B cell (primary cell): ENCODE data around the gene NRAP. TPM values are rescaled to one million over a fixed set of nuclear protein-coding genes. Genes with fewer than 3 reads are reported as not detected.

Source experiments
- ATAC-seq: fragments of 200-7000 bp; cut with Tn5 transposase; one replicate; pipeline ENCODE4 v1.10.0; 2021; ENCODE audit warnings: low read depth, mild to moderate bottlenecking, moderate number of reproducible peaks, moderate library complexity
- CTCF ChIA-PET: fragments of 350-600 bp; sonication (Branson Sonifier 250); formaldehyde crosslinking; loops from one replicate; lab custom pipeline; 2021; ENCODE audit warnings: antibody characterized with exemption, inconsistent platforms; lab: Charles Lee
- POLR2A ChIA-PET: fragments of 350-600 bp; sonication (Branson Sonifier 250); formaldehyde crosslinking; loops from one replicate; lab custom pipeline; 2021; ENCODE audit warnings: antibody characterized with exemption; lab: Charles Lee
- DNase-seq: peaks from one replicate; pipeline ENCODE4 v3.0.0; 2013
- H2AFZ ChIP-seq: 2 replicates; pipeline ENCODE4 v1.6.1; 2012; ENCODE audit warnings: mild to moderate bottlenecking, low read depth, low read length; ENCODE audit not compliant: insufficient read depth, poor library complexity, severe bottlenecking
- H3K27ac ChIP-seq, 2 donors: 1 replicate in 1 of 2; 2 replicates in 1 of 2; pipeline ENCODE4 v1.5.1; 2012 to 2013; ENCODE audit warnings: low read length in 2 of 2, mild to moderate bottlenecking in 2 of 2, moderate library complexity in 1 of 2
- H3K27me3 ChIP-seq, 4 experiments: fragments of 200-600 bp in 1 of 4; sonication (generic) in 1 of 4; replicated peaks in 1 of 4; 1 replicate in 2 of 4; 2 replicates in 2 of 4; pipeline versions ENCODE4 v1.6.1 to v1.7.0; 2013 to 2016; ENCODE audit warnings: low read length in 3 of 4, mild to moderate bottlenecking in 2 of 4, mixed read lengths in 1 of 4, moderate library complexity in 1 of 4; ENCODE audit not compliant: insufficient read depth in 4 of 4, control insufficient read depth in 3 of 4; ENCODE audit errors: control extremely low read depth in 1 of 4
- H3K36me3 ChIP-seq, 2 experiments: replicated peaks in 1 of 2; 1 replicate in 1 of 2; 2 replicates in 1 of 2; pipeline versions ENCODE4 v1.6.1 to v1.7.1; 2013; ENCODE audit warnings: low read length in 1 of 2; ENCODE audit not compliant: insufficient read depth in 2 of 2, control insufficient read depth in 1 of 2; ENCODE audit errors: control extremely low read depth in 1 of 2, extremely low read depth in 1 of 2
- H3K4me1 ChIP-seq, 2 donors: fragments of 200-600 bp in 1 of 2; sonication (generic) in 1 of 2; 1 replicate in 1 of 2; 2 replicates in 1 of 2; pipeline versions ENCODE4 v1.5.1 to v1.6.1; 2013 to 2017; ENCODE audit warnings: low read length in 2 of 2; ENCODE audit not compliant: control insufficient read depth in 2 of 2, insufficient read depth in 2 of 2
- H3K4me2 ChIP-seq: replicated peaks from 2 replicates; pipeline ENCODE3; 2012; ENCODE audit warnings: mild to moderate bottlenecking, low read depth, low read length; ENCODE audit not compliant: poor library complexity, severe bottlenecking
- H3K4me3 ChIP-seq, 5 experiments: fragments of 200-600 bp in 1 of 5; sonication (generic) in 1 of 5; 1 replicate in 3 of 5; 2 replicates in 2 of 5; pipeline versions ENCODE4 v1.5.1 to v1.7.0; 2011 to 2016; ENCODE audit warnings: low read length in 4 of 5, mild to moderate bottlenecking in 4 of 5, low read depth in 2 of 5, control low read depth in 1 of 5, moderate library complexity in 1 of 5; ENCODE audit not compliant: insufficient read depth in 1 of 5; ENCODE audit errors: control extremely low read depth in 1 of 5, extremely low read depth in 1 of 5
- H3K79me2 ChIP-seq: fragments of 200-600 bp; sonication (generic); one replicate; pipeline ENCODE4 v1.6.0; 2016; ENCODE audit warnings: low read length; ENCODE audit not compliant: control insufficient read depth, insufficient read depth
- H3K9ac ChIP-seq: fragments of 200-600 bp; sonication (generic); 2 replicates; pipeline ENCODE4 v1.6.1; 2017; ENCODE audit warnings: mild to moderate bottlenecking, low read length, moderate library complexity
- H3K9me3 ChIP-seq, 3 donors: one replicate each; pipeline versions ENCODE4 v1.6.1 to v1.7.1; 2013; ENCODE audit warnings: low read length in 2 of 3; ENCODE audit not compliant: control insufficient read depth in 2 of 3, insufficient read depth in 1 of 3; ENCODE audit errors: control extremely low read depth in 1 of 3
- H4K20me1 ChIP-seq: 2 replicates; pipeline ENCODE4 v1.6.0; 2012; ENCODE audit warnings: mild to moderate bottlenecking, low read length; ENCODE audit not compliant: insufficient read depth, control insufficient read depth, poor library complexity, severe bottlenecking
- H3K27ac Mint-ChIP-seq: one replicate; pipeline ENCODE4 v1.8.0; 2021; ENCODE audit warnings: mixed read lengths
- H3K27me3 Mint-ChIP-seq: one replicate; pipeline ENCODE4 v1.8.0; 2021; ENCODE audit warnings: mixed read lengths
- H3K4me1 Mint-ChIP-seq: one replicate; pipeline ENCODE4 v1.8.0; 2021; ENCODE audit warnings: mixed read lengths
- H3K4me3 Mint-ChIP-seq: one replicate; pipeline ENCODE4 v1.8.0; 2021; ENCODE audit warnings: mixed read lengths
- H3K9me3 Mint-ChIP-seq: one replicate; pipeline ENCODE4 v1.8.0; 2022; ENCODE audit warnings: mixed read lengths; ENCODE audit not compliant: insufficient read depth
- EZH2 ChIP-seq: IDR thresholded peaks from 2 replicates; pipeline ENCODE4 v1.6.1; 2012; ENCODE audit warnings: borderline replicate concordance, low read depth, mild to moderate bottlenecking, moderate library complexity, low read length; ENCODE audit not compliant: insufficient read depth, poor library complexity, severe bottlenecking
- WGBS: methylation state at CpG from one replicate; pipeline ENCODE4 v1.1.5; 2013; ENCODE audit warnings: missing lambda C conversion rate; ENCODE audit not compliant: insufficient coverage; 5-methylcytosine and 5-hydroxymethylcytosine counted together
- intact Hi-C: fragments of 100-400 bp; cut with micrococcal nuclease; formaldehyde crosslinking; loops from one replicate; pipeline ENCODE4 v1.10.0; 2022
- polyA plus RNA-seq: library from polyadenylated mRNA; depleted of rRNA; stranded (reverse); fragments of >200 nt; gene quantifications from 2 replicates; pipeline ENCODE4 v1.2.3, GENCODE V29; 2012
- total RNA-seq, 2 donors: library from RNA; stranded (reverse); fragments of 120-200 nt in 1 of 2; gene quantifications; 1 replicate in 1 of 2; 2 replicates in 1 of 2; pipeline versions ENCODE4 v1.2.3 to v1.2.4, GENCODE V29; 2013 to 2022
- TF ChIP-seq, protein P1 (sequence below): fragments of 200-600 bp; IDR thresholded peaks from one replicate; pipeline ENCODE4 v1.8.0; 2022; ENCODE audit warnings: antibody characterized with exemption, mild to moderate bottlenecking

Gene NRAP
- total and polyA plus RNA-seq, 2 donors (not counting 1 experiment from before 2014, with no cell fraction given): not detected

DNA sequence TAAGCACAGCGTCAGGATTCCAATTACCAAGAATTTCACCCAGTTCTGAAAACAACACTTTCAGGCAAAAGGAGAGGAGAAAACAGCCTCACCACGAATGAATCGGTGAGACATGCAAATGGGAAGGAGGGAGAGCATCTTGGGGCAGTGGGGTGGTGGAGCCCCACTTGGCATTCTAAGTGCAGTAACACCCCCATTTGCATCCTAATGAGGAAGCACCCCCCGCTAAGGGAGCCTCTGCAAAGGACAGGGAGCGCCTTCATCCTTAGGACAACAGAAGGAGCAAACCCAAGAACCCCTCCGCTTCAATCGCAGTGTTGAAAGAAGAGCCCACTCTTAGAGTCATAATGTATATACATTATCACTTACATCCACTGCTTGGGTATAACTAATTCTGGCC, 46.8 kb downstream of the NRAP start:
- peaks cover 33% of the 10 kb centered on the region for H3K27me3 Mint-ChIP-seq
- ChIA-PET POLR2A (no interaction called here), CTCF (no interaction called here)
- no peak overlapping the region for H3K27ac ChIP-seq
- no peaks in the 10 kb centered on the region for H4K20me1 ChIP-seq
- H3K27ac Mint-ChIP-seq: no peak overlapping the region
- ATAC-seq (no peak), DNase-seq (no peak)
- no peaks in the 10 kb centered on the region for H3K9me3 ChIP-seq
- WGBS: 20% methylated on average over 1 of the region's 7 CpGs
- no peaks in the 10 kb centered on the region for H3K9me3 Mint-ChIP-seq
- no peaks in the 10 kb centered on the region for H3K4me1 ChIP-seq
- no peak overlapping the region for H2AFZ ChIP-seq
- no peak overlapping the region for H3K4me2 ChIP-seq
- H3K36me3 ChIP-seq: no peaks in the 10 kb centered on the region
- intact Hi-C loops: no loop called here
- H3K4me3 Mint-ChIP-seq: no peak overlapping the region
- H3K79me2 ChIP-seq: no peaks in the 10 kb centered on the region
- no peak for TF ChIP-seq EZH2
- TF ChIP-seq, protein P1, sequence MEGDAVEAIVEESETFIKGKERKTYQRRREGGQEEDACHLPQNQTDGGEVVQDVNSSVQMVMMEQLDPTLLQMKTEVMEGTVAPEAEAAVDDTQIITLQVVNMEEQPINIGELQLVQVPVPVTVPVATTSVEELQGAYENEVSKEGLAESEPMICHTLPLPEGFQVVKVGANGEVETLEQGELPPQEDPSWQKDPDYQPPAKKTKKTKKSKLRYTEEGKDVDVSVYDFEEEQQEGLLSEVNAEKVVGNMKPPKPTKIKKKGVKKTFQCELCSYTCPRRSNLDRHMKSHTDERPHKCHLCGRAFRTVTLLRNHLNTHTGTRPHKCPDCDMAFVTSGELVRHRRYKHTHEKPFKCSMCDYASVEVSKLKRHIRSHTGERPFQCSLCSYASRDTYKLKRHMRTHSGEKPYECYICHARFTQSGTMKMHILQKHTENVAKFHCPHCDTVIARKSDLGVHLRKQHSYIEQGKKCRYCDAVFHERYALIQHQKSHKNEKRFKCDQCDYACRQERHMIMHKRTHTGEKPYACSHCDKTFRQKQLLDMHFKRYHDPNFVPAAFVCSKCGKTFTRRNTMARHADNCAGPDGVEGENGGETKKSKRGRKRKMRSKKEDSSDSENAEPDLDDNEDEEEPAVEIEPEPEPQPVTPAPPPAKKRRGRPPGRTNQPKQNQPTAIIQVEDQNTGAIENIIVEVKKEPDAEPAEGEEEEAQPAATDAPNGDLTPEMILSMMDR: no peak
- no peaks in the 10 kb centered on the region for H3K4me1 Mint-ChIP-seq
- no peak overlapping the region for H3K9ac ChIP-seq
- peaks cover 0 to 12% (median 5%) of the 10 kb centered on the region in 4 experiments for H3K27me3 ChIP-seq
- no peak overlapping the region for H3K4me3 ChIP-seq

DNA sequence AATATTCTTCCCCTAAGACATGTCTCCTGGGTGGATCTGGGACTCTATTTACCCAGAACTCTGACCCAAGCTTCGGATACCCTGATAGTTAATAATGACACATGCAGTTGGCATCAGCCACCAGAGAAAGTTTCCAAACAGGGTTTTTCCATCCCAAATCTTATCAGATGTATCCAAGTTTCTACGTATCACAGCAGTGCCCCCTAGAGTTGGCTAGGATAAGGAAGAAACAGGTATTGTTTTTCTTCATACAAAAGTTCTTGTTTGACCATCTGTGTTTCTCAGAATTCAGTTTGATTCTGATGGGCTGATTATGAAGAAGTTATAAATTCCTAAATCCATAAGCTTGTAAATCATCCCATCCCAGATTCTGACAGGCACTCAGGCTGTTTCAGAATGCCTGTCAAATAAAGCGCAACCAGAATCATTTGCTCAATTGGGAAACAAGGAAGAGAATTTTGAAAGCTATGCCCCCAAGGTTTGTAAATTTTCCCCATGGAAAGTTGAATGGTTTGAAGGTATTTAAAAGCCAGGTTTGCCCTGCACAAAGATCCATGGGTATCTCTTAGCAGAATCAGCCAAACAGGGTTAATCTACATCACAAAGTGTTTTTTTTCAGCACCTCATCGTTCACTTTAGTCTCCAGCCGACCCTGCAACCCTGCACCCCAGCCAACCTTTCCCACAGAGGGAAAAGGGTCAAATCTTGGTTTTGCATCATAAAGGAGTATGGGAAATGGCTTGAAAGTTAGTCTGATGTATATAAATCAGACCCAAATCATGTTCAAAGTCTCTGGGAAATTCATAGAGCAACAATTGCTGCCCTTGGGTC, 47.4 kb downstream of the NRAP start:
- peaks cover 33% of the 10 kb centered on the region for H3K27me3 Mint-ChIP-seq
- ChIA-PET POLR2A (no interaction called here), CTCF (interaction anchor here (0.5 kb wide), 1 partner anchor 83 kb away, joined by 3 read pairs; no protein-coding TSS in a partner anchor)
- Histone ChIP-seq H3K4me2 (no peak overlapping the region), H3K79me2 (no peaks in the 10 kb centered on the region), H2AFZ (no peak overlapping the region), H4K20me1 (no peaks in the 10 kb centered on the region), H3K4me1 (no peaks in the 10 kb centered on the region), H3K27me3 (peaks cover 0 to 12% (median 5%) of the 10 kb centered on the region in 4 experiments), H3K36me3 (no peaks in the 10 kb centered on the region), H3K27ac (no peak overlapping the region), H3K9me3 (no peaks in the 10 kb centered on the region), H3K4me3 (no peak overlapping the region), H3K9ac (no peak overlapping the region)
- intact Hi-C loops: no loop called here
- WGBS: 50% methylated on average over 1 of the region's 5 CpGs
- H3K4me3 Mint-ChIP-seq: no peak overlapping the region
- H3K4me1 Mint-ChIP-seq: no peaks in the 10 kb centered on the region
- TF ChIP-seq EZH2: no peak
- TF ChIP-seq, protein P1: no peak
- DNase-seq (no peak), ATAC-seq (no peak)
- H3K9me3 Mint-ChIP-seq: no peaks in the 10 kb centered on the region
- H3K27ac Mint-ChIP-seq: no peak overlapping the region
